ENCODE results near the gene KCNAB1. TPM values are rescaled to one million over a fixed set of nuclear protein-coding genes. Genes with fewer than 3 reads are reported as not detected.
A peak's percentile ranks its signal among the peaks of the same experiment; 100 is the strongest.

Gene KCNAB1
- total and polyA plus RNA-seq, 2 donors (not counting 1 experiment from before 2014, with no cell fraction given), result 0.03 to 0.33 TPM

GRCh38 chr3:156252656-156253055, 132.3 kb downstream of the KCNAB1 start:
- no peak overlapping the region for H3K4me2 ChIP-seq (ENCODE audit: extremely low read depth, insufficient read depth, low read length)
- H3K9ac ChIP-seq (ENCODE audit: insufficient read depth, low read length), result no peak overlapping the region
- no peak for TF ChIP-seq CTCF (conservative IDR thresholded peaks at IDR 0.05 in 1 of 2, IDR thresholded peaks at IDR 0.05 in 1 of 2; ENCODE audit: low read depth in 1 of 2, low read length in 2 of 2)
- H2AFZ ChIP-seq (ENCODE audit: low read length), result no peak overlapping the region
- H3K36me3 ChIP-seq (ENCODE audit: control insufficient read depth, insufficient read depth, low read length), result no peaks in the 10 kb centered on the region
- DNase-seq (ENCODE audit: low read depth in 2 of 2), result peak in 1 of 2 donors; percentile 64
- no peak overlapping the region for H3K4me3 ChIP-seq (replicated peaks in 1 of 4; ENCODE audit: control extremely low read depth in 1 of 4, insufficient read depth in 1 of 4, low read depth in 3 of 4, low read length in 4 of 4)
- no peaks in the 10 kb centered on the region for H3K27me3 ChIP-seq (ENCODE audit: control insufficient read depth, insufficient read depth, low read length)
- H3K79me2 ChIP-seq (ENCODE audit: control insufficient read depth, insufficient read depth, low read length), result no peaks in the 10 kb centered on the region
- H3K9me3 ChIP-seq (ENCODE audit: control insufficient read depth, insufficient read depth, low read depth, low read length), result no peaks in the 10 kb centered on the region
- H3K27ac ChIP-seq (ENCODE audit: insufficient read depth, low read length), result no peak overlapping the region
- no peaks in the 10 kb centered on the region for H4K20me1 ChIP-seq (ENCODE audit: control insufficient read depth, extremely low read depth, insufficient read depth, low read length)
- H3K4me1 ChIP-seq (ENCODE audit: control insufficient read depth, extremely low read depth, insufficient read depth, low read length), result no peaks in the 10 kb centered on the region

GRCh38 chr3:156253150-156253549, 132.8 kb downstream of the KCNAB1 start:
- TF ChIP-seq CTCF (conservative IDR thresholded peaks at IDR 0.05 in 1 of 2, IDR thresholded peaks at IDR 0.05 in 1 of 2; ENCODE audit: low read depth in 1 of 2, low read length in 2 of 2), result no peak
- no peak for TF ChIP-seq EZH2 (IDR thresholded peaks at IDR 0.05; ENCODE audit: low read length, missing control alignments)

DNA sequence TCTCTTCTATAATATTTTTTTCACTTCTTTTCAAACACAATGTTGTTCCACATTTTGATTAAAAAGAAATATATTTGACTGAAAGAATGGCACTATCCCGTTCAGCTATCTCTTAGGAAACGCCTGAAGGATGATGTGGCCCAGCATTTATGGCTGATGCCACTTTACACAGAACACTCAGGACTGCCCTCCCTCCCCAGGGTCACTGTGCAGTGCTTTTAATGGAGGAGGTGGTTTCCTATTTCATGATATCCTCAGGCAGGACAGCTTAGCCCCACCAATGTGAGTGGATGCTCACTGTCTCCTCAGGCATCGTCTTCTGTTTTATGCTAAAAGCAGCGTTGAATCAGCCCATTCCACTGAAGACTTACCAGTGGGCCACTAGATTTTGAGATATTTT, 135.9 kb downstream of the KCNAB1 start:
- no peak overlapping the region for H3K27ac ChIP-seq (ENCODE audit: insufficient read depth, low read length)
- H2AFZ ChIP-seq (ENCODE audit: low read length), result no peak overlapping the region
- no peak for TF ChIP-seq EZH2 (IDR thresholded peaks at IDR 0.05; ENCODE audit: low read length, missing control alignments)
- TF ChIP-seq CTCF (conservative IDR thresholded peaks at IDR 0.05 in 1 of 2, IDR thresholded peaks at IDR 0.05 in 1 of 2; ENCODE audit: low read depth in 1 of 2, low read length in 2 of 2), result no peak
- H3K4me2 ChIP-seq (ENCODE audit: extremely low read depth, insufficient read depth, low read length), result no peak overlapping the region
- H3K27me3 ChIP-seq (ENCODE audit: control insufficient read depth, insufficient read depth, low read length), result no peaks in the 10 kb centered on the region
- no peak overlapping the region for H3K4me3 ChIP-seq (replicated peaks in 1 of 4; ENCODE audit: control extremely low read depth in 1 of 4, insufficient read depth in 1 of 4, low read depth in 3 of 4, low read length in 4 of 4)
- H3K36me3 ChIP-seq (ENCODE audit: control insufficient read depth, insufficient read depth, low read length), result no peaks in the 10 kb centered on the region
- H3K79me2 ChIP-seq (ENCODE audit: control insufficient read depth, insufficient read depth, low read length), result no peaks in the 10 kb centered on the region
- H3K9me3 ChIP-seq (ENCODE audit: control insufficient read depth, insufficient read depth, low read depth, low read length), result no peaks in the 10 kb centered on the region
- no peaks in the 10 kb centered on the region for H3K4me1 ChIP-seq (ENCODE audit: control insufficient read depth, extremely low read depth, insufficient read depth, low read length)
- peak in 1 of 2 donors; percentile 9 for DNase-seq (ENCODE audit: low read depth in 2 of 2)
- H4K20me1 ChIP-seq (ENCODE audit: control insufficient read depth, extremely low read depth, insufficient read depth, low read length), result no peaks in the 10 kb centered on the region
- no peak overlapping the region for H3K9ac ChIP-seq (ENCODE audit: insufficient read depth, low read length)

More at GRCh38 chr3:156253150-156253549, 132.8 kb downstream of the KCNAB1 start:
- no peaks in the 10 kb centered on the region for H3K36me3 ChIP-seq (ENCODE audit: control insufficient read depth, insufficient read depth, low read length)
- no peak overlapping the region for H3K4me3 ChIP-seq (replicated peaks in 1 of 4; ENCODE audit: control extremely low read depth in 1 of 4, insufficient read depth in 1 of 4, low read depth in 3 of 4, low read length in 4 of 4)
- no peak overlapping the region for H3K27ac ChIP-seq (ENCODE audit: insufficient read depth, low read length)
- H3K79me2 ChIP-seq (ENCODE audit: control insufficient read depth, insufficient read depth, low read length), result no peaks in the 10 kb centered on the region
- H3K9me3 ChIP-seq (ENCODE audit: control insufficient read depth, insufficient read depth, low read depth, low read length), result no peaks in the 10 kb centered on the region
- no peak overlapping the region for H2AFZ ChIP-seq (ENCODE audit: low read length)
- no peaks in the 10 kb centered on the region for H3K27me3 ChIP-seq (ENCODE audit: control insufficient read depth, insufficient read depth, low read length)
- no peaks in the 10 kb centered on the region for H4K20me1 ChIP-seq (ENCODE audit: control insufficient read depth, extremely low read depth, insufficient read depth, low read length)
- H3K9ac ChIP-seq (ENCODE audit: insufficient read depth, low read length), result no peak overlapping the region
- no peak overlapping the region for H3K4me2 ChIP-seq (ENCODE audit: extremely low read depth, insufficient read depth, low read length)
- no peak for DNase-seq (ENCODE audit: low read depth in 2 of 2)
- no peaks in the 10 kb centered on the region for H3K4me1 ChIP-seq (ENCODE audit: control insufficient read depth, extremely low read depth, insufficient read depth, low read length)

All from fibroblast of lung (primary cell).